Measurements from ENCODE around the gene SRP54. TPM values are rescaled to one million over a fixed set of nuclear protein-coding genes. Genes with fewer than 3 reads are reported as not detected.

Gene SRP54
- total and polyA plus RNA-seq, 2 of the 13 experiments (the other 11 are each of a cell fraction or from before 2014, with no cell fraction given), result 42.2 to 207 TPM

- TF ChIP-seq TRAFD1 (CRISPR knock-in tag; IDR thresholded peaks at IDR 0.05; ENCODE audit: borderline replicate concordance), result no peak; the same call in 1 of the 2 replicates
- peak; percentile 99 for TF ChIP-seq GABPB1 (CRISPR knock-in tag; IDR thresholded peaks at IDR 0.05)
- peak; percentile 85 for TF ChIP-seq NFAT5 (CRISPR knock-in tag; IDR thresholded peaks at IDR 0.05)
- no peak for TF ChIP-seq NBN (conservative IDR thresholded peaks at IDR 0.05)
- peak; percentile 84 for TF ChIP-seq KDM1A (CRISPR knock-in tag; IDR thresholded peaks at IDR 0.05)
- peak; percentile 96 for TF ChIP-seq AFF4 (CRISPR knock-in tag; IDR thresholded peaks at IDR 0.05)
- TF ChIP-seq ZNF451 (CRISPR knock-in tag; IDR thresholded peaks at IDR 0.05), result peak; percentile 90
- TF ChIP-seq EED (CRISPR knock-in tag; IDR thresholded peaks at IDR 0.05), result peak; percentile 97
- no peak for TF ChIP-seq CENPX (CRISPR knock-in tag; IDR thresholded peaks at IDR 0.05)
- peak; percentile 99 for TF ChIP-seq MYC (CRISPR knock-in tag; IDR thresholded peaks at IDR 0.05; ENCODE audit: borderline replicate concordance)
- peak; percentile 84; the same call in 1 of the 2 replicates for TF ChIP-seq ZNF546 (CRISPR knock-in tag; conservative IDR thresholded peaks at IDR 0.05)
- peak; percentile 99 for TF ChIP-seq NCOA1 (CRISPR knock-in tag; IDR thresholded peaks at IDR 0.05)
- TF ChIP-seq ZMAT5 (CRISPR knock-in tag; IDR thresholded peaks at IDR 0.05; ENCODE audit: borderline replicate concordance, low read depth), result no peak
- TF ChIP-seq UBTF (CRISPR knock-in tag; IDR thresholded peaks at IDR 0.05), result peak; percentile 98
- peak; percentile 99 for TF ChIP-seq ZNF782 (CRISPR knock-in tag; IDR thresholded peaks at IDR 0.05; ENCODE audit: borderline replicate concordance)
Observed at GRCh38 chr14:34982421-34983147, at the start of gene SRP54 (continued).
